Cardiac septum (tissue), 1 donor: ENCODE data around the gene TNNT1. TPM values are rescaled to one million over a fixed set of nuclear protein-coding genes. Genes with fewer than 3 reads are reported as not detected.

Experiments used
- DNase-seq: peaks from one replicate; pipeline ENCODE4 v3.0.0-alpha.2; 2020; ENCODE audit warnings: low spot score
- intact Hi-C: fragments of 100-400 bp; cut with DNase I; formaldehyde crosslinking; loops from one replicate; pipeline ENCODE4 v1.14.0; 2022
- long read RNA-seq: library from polyadenylated mRNA; unstranded; transcript quantifications from one replicate; pipeline ENCODE4 v2.0.0, GENCODE V29; 2021
- total RNA-seq: library from RNA; stranded (reverse); fragmentation: NEBNext Ultra II Directional; extraction: Animal tissue kit (Norgen Biotek cat#: 25700); gene quantifications from one replicate; pipeline ENCODE4 v1.2.1, GENCODE V29; 2021
- donor health status: DM: no; HTN: no; CAD: no.

Gene TNNT1, protein sequence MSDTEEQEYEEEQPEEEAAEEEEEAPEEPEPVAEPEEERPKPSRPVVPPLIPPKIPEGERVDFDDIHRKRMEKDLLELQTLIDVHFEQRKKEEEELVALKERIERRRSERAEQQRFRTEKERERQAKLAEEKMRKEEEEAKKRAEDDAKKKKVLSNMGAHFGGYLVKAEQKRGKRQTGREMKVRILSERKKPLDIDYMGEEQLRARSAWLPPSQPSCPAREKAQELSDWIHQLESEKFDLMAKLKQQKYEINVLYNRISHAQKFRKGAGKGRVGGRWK
- 187 TPM for total RNA-seq
- long read RNA-seq, partial matches to known transcripts, result 134 of 227 reads
- long read RNA-seq, other reads (novel, unspliced or antisense), result 89 of 227 reads

GRCh38 chr19:55149078-55150003 is at the start of gene TNNT1:
TNNT1 (minus strand) TSS chr19:55149206; CDS start chr19:55147157, 2,049 bp downstream.
- no peak for DNase-seq
- intact Hi-C loops, result no loop called here

DNA sequence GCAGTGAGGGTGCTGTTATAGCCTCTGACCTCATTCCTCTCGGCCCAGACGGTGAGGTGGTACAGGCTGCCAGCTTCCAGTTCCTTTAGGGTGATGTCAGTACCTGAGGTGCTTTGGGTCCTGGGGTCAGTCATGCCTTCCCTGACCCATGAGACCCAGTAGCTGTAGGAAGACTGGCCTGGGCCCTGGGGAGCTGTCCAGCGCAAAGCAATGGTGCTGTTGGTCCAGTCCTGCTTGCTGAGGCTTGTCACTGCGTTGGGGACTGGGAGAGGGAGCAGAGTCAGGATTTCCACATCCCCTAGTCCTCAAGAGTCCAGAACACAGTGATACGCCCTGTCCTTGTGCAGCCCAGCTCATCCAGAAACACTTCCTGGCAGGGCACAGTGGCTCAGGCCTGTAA is 49.6 kb upstream of the TNNT1 start:
- DNase-seq, result no peak

GRCh38 chr19:55197528-55197927 is 48.5 kb upstream of the TNNT1 start:
- intact Hi-C loops, result no loop called here

More for the DNA sequence above, 49.6 kb upstream of the TNNT1 start:
- intact Hi-C loops, result no loop called here

GRCh38 chr19:55196803-55197202 is 47.8 kb upstream of the TNNT1 start:
- no peak for DNase-seq
- intact Hi-C loops, result no loop called here

More at GRCh38 chr19:55197528-55197927, 48.5 kb upstream of the TNNT1 start:
- no peak for DNase-seq

DNA sequence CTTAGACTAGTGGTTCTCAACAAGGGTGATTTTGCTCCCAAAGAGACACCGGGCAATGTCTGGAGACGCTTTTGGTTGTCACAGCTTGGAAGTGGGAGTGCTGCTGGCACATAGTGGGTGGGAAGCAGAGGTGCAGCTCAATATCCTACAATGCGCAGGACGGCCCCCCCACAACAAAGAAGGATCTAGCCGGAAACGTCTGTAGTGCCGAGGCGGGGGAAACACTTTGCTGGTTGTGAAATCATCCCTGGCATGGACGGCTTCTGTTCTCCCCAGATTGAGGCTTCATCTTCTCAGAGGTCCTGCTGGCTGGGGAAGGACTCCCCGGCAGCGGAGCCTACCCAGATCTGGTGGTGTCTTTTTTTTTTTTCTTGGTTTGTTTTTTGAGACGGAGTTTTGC is 44.5 kb upstream of the TNNT1 start:
- no peak for DNase-seq
- intact Hi-C loops, result no loop called here

GRCh38 chr19:55189403-55189835 is 40.4 kb upstream of the TNNT1 start:
- intact Hi-C loops, result no loop called here
- no peak for DNase-seq

DNA sequence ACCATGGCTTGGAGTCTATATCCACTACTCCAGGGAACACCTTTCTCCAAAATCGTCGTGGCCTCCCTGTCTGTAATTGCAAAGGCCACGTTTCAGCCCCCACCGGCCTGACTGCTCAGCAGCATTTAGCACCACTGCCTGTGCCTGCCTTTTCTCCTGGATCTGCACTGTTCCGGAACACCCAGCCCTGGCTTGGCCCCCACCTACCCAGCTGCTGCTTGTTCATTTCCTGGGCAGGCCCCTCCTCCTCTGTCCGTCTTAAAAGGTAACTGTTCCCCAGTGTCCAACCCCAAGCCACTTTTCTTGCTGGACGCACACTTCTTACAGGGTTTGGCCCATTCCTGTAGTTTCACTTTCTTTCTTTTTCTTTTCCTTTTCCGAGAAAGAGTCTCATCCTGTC is 39.6 kb upstream of the TNNT1 start:
- intact Hi-C loops, result no loop called here
- no peak for DNase-seq

GRCh38 chr19:55186080-55186479 is 37.1 kb upstream of the TNNT1 start:
- intact Hi-C loops, result no loop called here

GRCh38 chr19:55181740-55182139 is 32.7 kb upstream of the TNNT1 start:
- intact Hi-C loops, result no loop called here
- no peak for DNase-seq

More at GRCh38 chr19:55186080-55186479, 37.1 kb upstream of the TNNT1 start:
- no peak for DNase-seq

- no peak for DNase-seq
Measured at GRCh38 chr19:55179606-55180484, 30.8 kb upstream of the TNNT1 start, which contains the start of gene SYT5. SYT5 (minus strand) TSS chr19:55180289; CDS start chr19:55179041, 1,248 bp downstream.

GRCh38 chr19:55178781-55179599 is 30.0 kb upstream of the TNNT1 start:
- DNase-seq, result no peak
- intact Hi-C loops, result no loop called here

More at GRCh38 chr19:55179606-55180484, 30.8 kb upstream of the TNNT1 start, which contains the start of gene SYT5:
- intact Hi-C loops, result no loop called here

GRCh38 chr19:55176076-55176475 is 27.1 kb upstream of the TNNT1 start:
- intact Hi-C loops, result no loop called here
- DNase-seq, result no peak

DNA sequence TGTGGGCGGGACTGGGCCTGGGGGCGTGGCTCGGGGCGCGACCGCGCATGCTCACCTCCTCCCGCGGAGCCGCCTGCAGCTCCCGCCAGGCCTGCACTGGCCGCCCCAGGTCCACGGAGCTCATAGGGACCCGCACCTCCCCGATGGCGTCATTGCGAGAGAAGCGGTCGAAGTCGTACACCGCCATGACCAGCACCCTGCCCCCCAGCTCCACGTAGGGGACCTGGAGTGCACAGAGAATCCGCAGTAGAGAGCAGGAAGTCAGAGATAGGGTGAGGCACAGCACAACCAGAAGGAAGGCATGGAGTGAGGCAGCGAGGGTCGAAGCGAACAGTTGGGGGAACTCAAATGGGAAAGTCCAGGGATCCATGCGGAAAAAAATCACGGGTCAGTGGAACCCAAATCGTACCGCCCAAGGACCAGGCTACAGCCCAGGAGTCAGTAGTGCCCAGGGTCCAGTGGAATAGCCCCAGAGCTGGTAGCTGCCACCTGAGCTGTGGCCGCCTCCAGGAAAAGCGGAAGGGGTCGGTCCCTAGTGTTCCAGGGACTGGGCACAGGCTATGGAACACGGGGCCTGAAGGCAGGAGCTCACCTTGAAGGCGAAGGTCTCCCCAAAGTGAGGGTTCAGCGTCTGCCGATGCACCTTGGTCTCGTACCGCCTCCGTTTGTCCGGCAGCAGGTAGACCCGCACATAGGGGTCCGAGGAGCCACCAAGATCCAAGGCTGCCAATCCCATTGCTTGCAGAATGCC is 26.3 kb upstream of the TNNT1 start:
- intact Hi-C loops, result no loop called here

DNA sequence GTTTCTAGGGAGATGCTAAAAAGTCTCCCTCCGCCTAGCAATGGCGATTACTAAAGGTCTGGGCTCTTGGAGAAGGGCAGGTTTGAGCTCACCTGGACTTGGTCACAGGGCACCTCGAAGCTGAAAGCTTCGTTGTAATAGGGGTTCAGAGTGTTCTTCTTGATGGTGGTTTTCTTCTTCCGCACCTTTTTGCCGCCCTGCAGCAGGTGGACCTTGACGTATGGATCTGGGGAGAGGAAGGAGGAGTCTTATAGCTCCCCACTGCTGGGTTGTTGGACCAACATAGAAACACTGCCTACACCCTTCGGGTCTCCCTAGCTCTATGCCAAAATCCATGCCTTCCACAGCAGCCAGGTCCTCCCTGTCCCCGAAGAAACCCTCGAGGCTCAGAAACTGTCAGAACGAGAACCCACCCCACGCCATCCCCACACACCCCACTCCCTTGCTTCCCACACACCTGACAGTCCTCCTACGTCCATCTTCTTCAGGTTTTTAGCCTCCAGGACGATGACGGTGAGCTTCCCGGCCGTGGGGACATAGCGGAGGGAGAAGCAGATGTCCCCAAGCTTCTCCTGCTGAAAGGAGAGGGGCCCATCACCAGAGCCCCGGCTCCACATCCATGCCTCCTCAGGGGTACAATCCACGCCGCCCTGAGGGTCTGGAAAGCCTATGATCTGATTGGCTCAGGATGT is 25.6 kb upstream of the TNNT1 start:
- intact Hi-C loops, result no loop called here

More for the DNA sequence above, 26.3 kb upstream of the TNNT1 start:
- no peak for DNase-seq

GRCh38 chr19:55173714-55174409 is 24.9 kb upstream of the TNNT1 start:
- intact Hi-C loops, result no loop called here
- peak; percentile 84 for DNase-seq

More for the DNA sequence above, 25.6 kb upstream of the TNNT1 start:
- DNase-seq, result no peak

GRCh38 chr19:55173186-55173713 is 24.2 kb upstream of the TNNT1 start:
- no peak for DNase-seq
- intact Hi-C loops, result no loop called here
